ENCODE results near the gene RUNX1. TPM values are rescaled to one million over a fixed set of nuclear protein-coding genes. Genes with fewer than 3 reads are reported as not detected.
A peak's percentile ranks its signal among the peaks of the same experiment; 100 is the strongest.

Gene RUNX1
- polyA plus RNA-seq, 3 donors: 6.2 to 49.7 (median 8.7) TPM

DNA sequence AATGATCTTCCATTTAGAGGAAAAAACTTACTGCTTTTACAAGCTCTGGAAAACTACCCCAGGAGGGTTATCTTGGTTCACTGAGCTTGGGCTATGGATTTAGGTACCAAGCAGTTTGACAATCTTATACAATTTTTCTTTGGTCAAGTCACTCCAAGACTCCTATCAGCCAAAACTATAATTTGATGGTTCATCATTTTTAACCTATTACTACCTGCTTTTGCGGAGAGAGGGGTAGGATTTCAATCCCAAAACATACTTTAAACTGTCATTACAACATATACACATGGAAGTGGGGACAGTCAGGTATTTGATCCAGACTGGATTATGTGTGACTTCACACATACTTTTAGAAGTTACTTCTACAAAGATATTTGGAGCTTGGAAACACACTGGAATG lies 71.8 kb downstream of the RUNX1 start:
- Mint-ChIP-seq H3K27ac (no peak overlapping the region), H3K9me3 (no peaks in the 10 kb centered on the region), H3K4me3 (no peak overlapping the region), H3K27me3 (ENCODE audit: low read depth in 3 of 3) (peaks cover 0 to 2% (median 0%) of the 10 kb centered on the region in 3 donors), H3K36me3 (peaks cover 20 to 45% of the 10 kb centered on the region in 2 donors), H3K4me1 (peaks cover 16% of the 10 kb centered on the region)
- H3K79me2 ChIP-seq (ENCODE audit: insufficient read depth, low read length): peaks cover 100% of the 10 kb centered on the region
- H3K9ac ChIP-seq (ENCODE audit: insufficient read depth, low read length, poor library complexity, severe bottlenecking): no peak overlapping the region
- no peak overlapping the region for H3K4me2 ChIP-seq (replicated peaks; ENCODE audit: extremely low read depth, low read length, poor library complexity, severe bottlenecking)
- no peaks in the 10 kb centered on the region for H3K9me3 ChIP-seq (replicated peaks in 1 of 2; ENCODE audit: control insufficient read depth in 1 of 2, insufficient read depth in 1 of 2, low read length in 2 of 2)
- DNase-seq: no peak
- H3K4me3 ChIP-seq (replicated peaks in 1 of 3; ENCODE audit: low read depth in 2 of 3, low read length in 3 of 3): no peak overlapping the region
- no CpG with 5 or more reads among the region's 1 CpG for WGBS (ENCODE audit: insufficient coverage)
- TF ChIP-seq, protein P1, sequence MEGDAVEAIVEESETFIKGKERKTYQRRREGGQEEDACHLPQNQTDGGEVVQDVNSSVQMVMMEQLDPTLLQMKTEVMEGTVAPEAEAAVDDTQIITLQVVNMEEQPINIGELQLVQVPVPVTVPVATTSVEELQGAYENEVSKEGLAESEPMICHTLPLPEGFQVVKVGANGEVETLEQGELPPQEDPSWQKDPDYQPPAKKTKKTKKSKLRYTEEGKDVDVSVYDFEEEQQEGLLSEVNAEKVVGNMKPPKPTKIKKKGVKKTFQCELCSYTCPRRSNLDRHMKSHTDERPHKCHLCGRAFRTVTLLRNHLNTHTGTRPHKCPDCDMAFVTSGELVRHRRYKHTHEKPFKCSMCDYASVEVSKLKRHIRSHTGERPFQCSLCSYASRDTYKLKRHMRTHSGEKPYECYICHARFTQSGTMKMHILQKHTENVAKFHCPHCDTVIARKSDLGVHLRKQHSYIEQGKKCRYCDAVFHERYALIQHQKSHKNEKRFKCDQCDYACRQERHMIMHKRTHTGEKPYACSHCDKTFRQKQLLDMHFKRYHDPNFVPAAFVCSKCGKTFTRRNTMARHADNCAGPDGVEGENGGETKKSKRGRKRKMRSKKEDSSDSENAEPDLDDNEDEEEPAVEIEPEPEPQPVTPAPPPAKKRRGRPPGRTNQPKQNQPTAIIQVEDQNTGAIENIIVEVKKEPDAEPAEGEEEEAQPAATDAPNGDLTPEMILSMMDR (IDR thresholded peaks at IDR 0.05): no peak
- no peaks in the 10 kb centered on the region for H3K4me1 ChIP-seq (ENCODE audit: control insufficient read depth in 1 of 2, insufficient read depth in 2 of 2, low read length in 2 of 2)
- no peak overlapping the region for H2AFZ ChIP-seq (ENCODE audit: insufficient read depth, low read depth, low read length, poor library complexity, severe bottlenecking)
- intact Hi-C loops (cut with micrococcal nuclease): no loop called here
- peaks cover 8 to 32% of the 10 kb centered on the region in 2 donors for H3K36me3 ChIP-seq (replicated peaks in 1 of 2; ENCODE audit: control insufficient read depth in 1 of 2, insufficient read depth in 2 of 2, low read length in 2 of 2)
- peaks cover 96% of the 10 kb centered on the region for H4K20me1 ChIP-seq (ENCODE audit: insufficient read depth, low read length)
- H3K27me3 ChIP-seq (ENCODE audit: control insufficient read depth in 2 of 2, insufficient read depth in 2 of 2, low read length in 2 of 2): no peaks in the 10 kb centered on the region
- no peak overlapping the region for H3K27ac ChIP-seq (ENCODE audit: low read depth in 1 of 2, low read length in 2 of 2)

DNA sequence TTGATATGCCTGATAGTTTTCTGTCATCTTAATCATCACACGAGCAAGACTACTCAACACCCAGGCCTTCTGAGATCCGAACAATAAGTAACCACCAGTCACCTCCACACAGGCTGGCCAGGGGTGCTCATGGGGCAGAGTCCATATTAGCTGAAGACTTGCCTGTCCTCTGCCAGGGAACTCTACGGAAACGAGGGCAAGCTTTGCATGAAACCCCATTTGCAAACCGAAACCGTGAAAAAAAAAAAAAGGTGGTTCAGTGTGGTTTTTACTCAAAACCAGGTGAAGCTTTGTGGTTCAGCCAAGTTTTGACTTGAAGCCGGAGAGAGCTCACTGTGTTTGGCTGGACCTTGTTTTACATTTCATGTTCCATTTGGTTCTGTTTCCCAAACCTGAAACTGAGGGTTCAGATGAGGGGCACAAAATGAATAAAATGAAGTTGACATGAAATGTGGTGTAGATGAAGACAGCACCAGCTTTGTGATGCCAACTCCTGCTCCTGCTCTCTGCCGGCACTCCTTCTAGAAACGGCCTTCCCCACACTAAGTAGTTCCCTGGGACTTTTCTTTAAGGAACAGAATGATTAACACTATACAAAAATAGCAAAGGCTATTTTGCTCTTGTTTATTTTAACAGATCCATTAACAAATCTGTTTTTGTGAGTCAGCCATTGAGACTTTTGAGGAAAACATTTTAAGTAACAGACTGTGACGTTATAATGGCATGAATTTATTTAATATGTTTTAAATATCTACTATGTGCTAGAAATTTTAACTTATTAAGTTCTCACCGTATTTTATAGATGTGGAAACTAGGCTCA lies 74.7 kb downstream of the RUNX1 start:
- peaks cover 16 to 20% of the 10 kb centered on the region in 2 donors for H3K4me1 ChIP-seq (ENCODE audit: control insufficient read depth in 1 of 2, insufficient read depth in 2 of 2, low read length in 2 of 2)
- TF ChIP-seq, protein P1 (IDR thresholded peaks at IDR 0.05): no peak
- peaks cover 100% of the 10 kb centered on the region for H3K79me2 ChIP-seq (ENCODE audit: insufficient read depth, low read length)
- H3K4me3 ChIP-seq (replicated peaks in 1 of 3; ENCODE audit: low read depth in 2 of 3, low read length in 3 of 3): no peak overlapping the region
- no peak for DNase-seq
- H3K27ac ChIP-seq (ENCODE audit: low read depth in 1 of 2, low read length in 2 of 2): no peak overlapping the region
- no peak overlapping the region for H3K9ac ChIP-seq (ENCODE audit: insufficient read depth, low read length, poor library complexity, severe bottlenecking)
- H2AFZ ChIP-seq (ENCODE audit: insufficient read depth, low read depth, low read length, poor library complexity, severe bottlenecking): no peak overlapping the region
- H3K4me3 Mint-ChIP-seq: no peak overlapping the region
- peaks cover 94% of the 10 kb centered on the region for H4K20me1 ChIP-seq (ENCODE audit: insufficient read depth, low read length)
- 96% methylated on average over 9 of the region's 11 CpGs for WGBS (ENCODE audit: insufficient coverage)
- no peak overlapping the region for H3K4me2 ChIP-seq (replicated peaks; ENCODE audit: extremely low read depth, low read length, poor library complexity, severe bottlenecking)
- peaks cover 0 to 2% (median 0%) of the 10 kb centered on the region in 3 donors for H3K27me3 Mint-ChIP-seq (ENCODE audit: low read depth in 3 of 3)
- H3K4me1 Mint-ChIP-seq: peaks cover 43% of the 10 kb centered on the region
- no peaks in the 10 kb centered on the region for H3K9me3 Mint-ChIP-seq
- H3K9me3 ChIP-seq (replicated peaks in 1 of 2; ENCODE audit: control insufficient read depth in 1 of 2, insufficient read depth in 1 of 2, low read length in 2 of 2): no peaks in the 10 kb centered on the region
- peaks cover 2 to 6% of the 10 kb centered on the region in 2 donors for H3K36me3 ChIP-seq (replicated peaks in 1 of 2; ENCODE audit: control insufficient read depth in 1 of 2, insufficient read depth in 2 of 2, low read length in 2 of 2)
- peaks cover 16 to 29% of the 10 kb centered on the region in 2 donors for H3K36me3 Mint-ChIP-seq
- H3K27ac Mint-ChIP-seq: peak overlapping the region in 1 of 7 donors; percentile 33
- no peaks in the 10 kb centered on the region for H3K27me3 ChIP-seq (ENCODE audit: control insufficient read depth in 2 of 2, insufficient read depth in 2 of 2, low read length in 2 of 2)
- intact Hi-C loops (cut with micrococcal nuclease): no loop called here
